KMS-11 (cell line): ENCODE measurements around the gene PTGS1.
"Not testable (repeated sequence)": the region's sequence is repeated elsewhere in the genome, so short reads cannot be mapped to it uniquely, and the experiment has no call there.

Experiments
- H2AFZ ChIP-seq: fragments of 200-600 bp; sonication (generic); 2 replicates; pipeline ENCODE4 v1.6.1; 2016; ENCODE audit warnings: antibody characterized with exemption, mixed run types, low read depth
- H3K27ac ChIP-seq: fragments of 200-600 bp; sonication (generic); 2 replicates; pipeline ENCODE4 v1.6.1; 2016; ENCODE audit warnings: mild to moderate bottlenecking, mixed run types
- H3K27me3 ChIP-seq: fragments of 200-600 bp; sonication (generic); 2 replicates; pipeline ENCODE4 v1.6.1; 2017; ENCODE audit warnings: mild to moderate bottlenecking, low read depth, mixed run types, moderate library complexity; ENCODE audit not compliant: insufficient read depth
- H3K36me3 ChIP-seq: fragments of 200-600 bp; sonication (generic); 2 replicates; pipeline ENCODE4 v1.6.1; 2017; ENCODE audit warnings: mild to moderate bottlenecking, mixed run types; ENCODE audit not compliant: insufficient read depth
- H3K4me1 ChIP-seq: fragments of 200-600 bp; sonication (generic); 2 replicates; pipeline ENCODE4 v1.6.1; 2016; ENCODE audit warnings: mild to moderate bottlenecking, low read depth, mixed run types; ENCODE audit not compliant: poor library complexity, severe bottlenecking
- H3K4me2 ChIP-seq: fragments of 200-600 bp; sonication (generic); 2 replicates; pipeline ENCODE4 v1.7.0; 2016; ENCODE audit warnings: mild to moderate bottlenecking, mixed run types
- H3K4me3 ChIP-seq: fragments of 200-600 bp; sonication (generic); IDR thresholded peaks from 2 replicates; pipeline ENCODE4 v1.6.1; 2017; ENCODE audit warnings: low read depth, low read length, mixed read lengths; ENCODE audit not compliant: insufficient read depth
- H3K79me2 ChIP-seq: fragments of 200-600 bp; sonication (generic); 2 replicates; pipeline ENCODE4 v1.6.1; 2016; ENCODE audit warnings: low read depth, mixed run types; ENCODE audit not compliant: insufficient read depth
- H3K9ac ChIP-seq: fragments of 200-600 bp; sonication (generic); 2 replicates; pipeline ENCODE4 v1.6.1; 2016; ENCODE audit warnings: mild to moderate bottlenecking, mixed run types
- H4K20me1 ChIP-seq: fragments of 200-600 bp; sonication (generic); 2 replicates; pipeline ENCODE4 v1.6.1; 2016; ENCODE audit warnings: mild to moderate bottlenecking, mixed run types; ENCODE audit not compliant: insufficient read depth
- TF ChIP-seq, protein P1 (sequence below): fragments of 200-600 bp; sonication (generic); conservative IDR thresholded peaks from 2 replicates; pipeline ENCODE4 v1.6.1; 2017; ENCODE audit warnings: low read depth, mild to moderate bottlenecking, antibody characterized with exemption, low read length, moderate library complexity, mixed read lengths

The PTGS1 gene

DNA sequence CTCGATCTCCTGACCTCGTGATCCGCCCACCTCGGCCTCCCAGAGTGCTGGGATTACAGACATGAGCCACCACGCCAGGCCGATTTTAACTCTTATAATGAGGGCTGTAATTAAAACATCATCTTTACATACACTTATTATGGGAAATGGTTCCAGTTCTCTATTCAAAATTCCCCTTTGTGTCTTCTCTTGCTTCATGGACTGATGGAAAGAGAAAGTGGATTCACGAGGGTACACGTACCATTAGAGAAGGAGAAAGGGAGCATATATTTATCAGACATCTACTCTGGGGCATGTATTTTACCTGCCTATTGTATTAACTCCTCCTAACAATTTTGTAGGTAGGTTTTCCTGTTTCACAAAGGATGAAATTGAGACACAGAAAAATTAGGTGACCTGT lies 31.1 kb downstream of the PTGS1 start:
- Histone ChIP-seq H4K20me1 (no peaks in the 10 kb centered on the region), H3K79me2 (no peaks in the 10 kb centered on the region), H3K4me3 (no peak overlapping the region), H3K4me1 (no peaks in the 10 kb centered on the region), H2AFZ (no peak overlapping the region), H3K27me3 (no peaks in the 10 kb centered on the region), H3K9ac (no peak overlapping the region), H3K36me3 (no peaks in the 10 kb centered on the region), H3K27ac (no peak overlapping the region), H3K4me2 (no peak overlapping the region)
- TF ChIP-seq, protein P1, sequence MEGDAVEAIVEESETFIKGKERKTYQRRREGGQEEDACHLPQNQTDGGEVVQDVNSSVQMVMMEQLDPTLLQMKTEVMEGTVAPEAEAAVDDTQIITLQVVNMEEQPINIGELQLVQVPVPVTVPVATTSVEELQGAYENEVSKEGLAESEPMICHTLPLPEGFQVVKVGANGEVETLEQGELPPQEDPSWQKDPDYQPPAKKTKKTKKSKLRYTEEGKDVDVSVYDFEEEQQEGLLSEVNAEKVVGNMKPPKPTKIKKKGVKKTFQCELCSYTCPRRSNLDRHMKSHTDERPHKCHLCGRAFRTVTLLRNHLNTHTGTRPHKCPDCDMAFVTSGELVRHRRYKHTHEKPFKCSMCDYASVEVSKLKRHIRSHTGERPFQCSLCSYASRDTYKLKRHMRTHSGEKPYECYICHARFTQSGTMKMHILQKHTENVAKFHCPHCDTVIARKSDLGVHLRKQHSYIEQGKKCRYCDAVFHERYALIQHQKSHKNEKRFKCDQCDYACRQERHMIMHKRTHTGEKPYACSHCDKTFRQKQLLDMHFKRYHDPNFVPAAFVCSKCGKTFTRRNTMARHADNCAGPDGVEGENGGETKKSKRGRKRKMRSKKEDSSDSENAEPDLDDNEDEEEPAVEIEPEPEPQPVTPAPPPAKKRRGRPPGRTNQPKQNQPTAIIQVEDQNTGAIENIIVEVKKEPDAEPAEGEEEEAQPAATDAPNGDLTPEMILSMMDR, result no peak

DNA sequence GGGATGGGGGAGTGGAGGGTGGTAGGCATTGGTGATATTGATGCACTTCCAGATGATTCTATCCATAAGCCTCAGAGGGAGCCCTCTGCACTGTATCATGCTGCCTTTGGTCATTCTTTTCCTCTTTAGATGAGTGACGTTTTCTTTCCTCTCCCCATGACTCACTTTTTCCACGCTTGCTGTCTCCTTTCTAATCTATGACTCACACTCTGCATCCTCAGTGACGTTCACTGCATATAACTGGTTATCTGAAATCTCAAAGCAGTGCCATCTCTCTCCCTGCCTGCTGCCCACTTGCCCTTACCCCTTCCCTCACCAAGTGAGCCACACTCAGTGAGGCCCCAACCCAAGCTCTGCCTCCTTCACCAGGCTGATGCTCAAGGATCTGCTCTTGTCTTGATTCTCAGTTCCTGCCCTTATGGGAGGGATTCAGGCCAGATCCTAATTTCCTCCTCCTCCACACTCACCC lies 31.6 kb downstream of the PTGS1 start:
- Histone ChIP-seq H3K4me3 (no peak overlapping the region), H3K79me2 (no peaks in the 10 kb centered on the region), H4K20me1 (no peaks in the 10 kb centered on the region), H3K9ac (no peak overlapping the region), H2AFZ (no peak overlapping the region), H3K27ac (no peak overlapping the region), H3K27me3 (no peaks in the 10 kb centered on the region), H3K4me1 (no peaks in the 10 kb centered on the region), H3K4me2 (no peak overlapping the region), H3K36me3 (no peaks in the 10 kb centered on the region)
- TF ChIP-seq, protein P1, result no peak

DNA sequence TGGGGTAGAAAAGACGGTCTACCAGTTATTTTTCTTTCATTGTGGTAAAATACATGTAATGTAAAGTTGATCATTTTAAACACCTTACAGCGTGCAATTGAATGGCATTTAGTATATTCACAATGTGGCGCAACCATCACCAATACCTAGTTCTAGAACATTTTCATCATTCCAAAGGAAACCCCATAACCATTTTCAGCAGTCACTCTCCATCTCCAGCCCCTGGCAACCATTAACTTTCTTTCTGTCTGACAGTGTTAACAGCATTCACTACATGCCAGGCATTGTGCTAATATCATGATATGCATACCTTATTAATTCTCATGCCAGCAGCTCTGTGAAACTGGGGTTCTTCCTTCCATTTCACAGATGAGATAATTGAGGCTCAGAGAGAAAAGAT lies 32.0 kb downstream of the PTGS1 start:
- Histone ChIP-seq H3K4me1 (no peaks in the 10 kb centered on the region), H3K4me3 (no peak overlapping the region), H3K9ac (no peak overlapping the region), H3K27ac (no peak overlapping the region), H2AFZ (no peak overlapping the region), H3K79me2 (no peaks in the 10 kb centered on the region), H3K4me2 (no peak overlapping the region), H3K36me3 (no peaks in the 10 kb centered on the region), H3K27me3 (no peaks in the 10 kb centered on the region), H4K20me1 (no peaks in the 10 kb centered on the region)
- TF ChIP-seq, protein P1, result no peak

DNA sequence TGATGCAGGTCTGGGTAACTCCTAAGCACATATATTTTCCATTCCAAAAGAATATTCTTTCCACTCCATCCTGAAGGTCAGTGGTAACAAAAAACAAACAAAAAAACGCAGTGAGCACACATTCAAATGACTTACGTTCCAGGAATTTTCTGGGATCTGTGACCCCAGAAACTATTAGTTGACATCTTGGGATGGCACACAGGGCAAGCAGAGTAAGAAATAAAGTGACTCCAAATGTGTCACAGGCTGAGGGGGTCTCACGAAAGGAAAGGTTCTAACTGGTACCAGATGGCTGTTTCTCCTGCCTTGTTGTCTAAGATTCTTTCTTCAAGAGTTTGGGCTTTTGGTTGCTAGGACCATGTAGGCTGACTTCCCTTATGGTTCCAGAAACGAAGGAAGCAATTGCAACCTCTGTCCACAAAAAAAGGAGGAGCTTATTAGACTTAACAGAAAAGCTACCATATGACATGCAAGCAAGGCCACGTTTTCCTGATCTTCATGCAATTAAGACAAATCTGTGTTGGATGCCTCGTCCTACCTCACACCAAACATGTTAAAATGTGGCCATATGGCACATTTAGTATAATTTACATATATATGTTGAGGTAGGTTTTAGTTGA lies 32.7 kb downstream of the PTGS1 start:
- Histone ChIP-seq H3K79me2 (no peaks in the 10 kb centered on the region), H3K27me3 (no peaks in the 10 kb centered on the region), H3K36me3 (no peaks in the 10 kb centered on the region), H3K4me3 (no peak overlapping the region), H3K9ac (no peak overlapping the region), H3K27ac (no peak overlapping the region), H4K20me1 (no peaks in the 10 kb centered on the region), H3K4me1 (no peaks in the 10 kb centered on the region), H3K4me2 (no peak overlapping the region), H2AFZ (no peak overlapping the region)
- TF ChIP-seq, protein P1, result no peak

DNA sequence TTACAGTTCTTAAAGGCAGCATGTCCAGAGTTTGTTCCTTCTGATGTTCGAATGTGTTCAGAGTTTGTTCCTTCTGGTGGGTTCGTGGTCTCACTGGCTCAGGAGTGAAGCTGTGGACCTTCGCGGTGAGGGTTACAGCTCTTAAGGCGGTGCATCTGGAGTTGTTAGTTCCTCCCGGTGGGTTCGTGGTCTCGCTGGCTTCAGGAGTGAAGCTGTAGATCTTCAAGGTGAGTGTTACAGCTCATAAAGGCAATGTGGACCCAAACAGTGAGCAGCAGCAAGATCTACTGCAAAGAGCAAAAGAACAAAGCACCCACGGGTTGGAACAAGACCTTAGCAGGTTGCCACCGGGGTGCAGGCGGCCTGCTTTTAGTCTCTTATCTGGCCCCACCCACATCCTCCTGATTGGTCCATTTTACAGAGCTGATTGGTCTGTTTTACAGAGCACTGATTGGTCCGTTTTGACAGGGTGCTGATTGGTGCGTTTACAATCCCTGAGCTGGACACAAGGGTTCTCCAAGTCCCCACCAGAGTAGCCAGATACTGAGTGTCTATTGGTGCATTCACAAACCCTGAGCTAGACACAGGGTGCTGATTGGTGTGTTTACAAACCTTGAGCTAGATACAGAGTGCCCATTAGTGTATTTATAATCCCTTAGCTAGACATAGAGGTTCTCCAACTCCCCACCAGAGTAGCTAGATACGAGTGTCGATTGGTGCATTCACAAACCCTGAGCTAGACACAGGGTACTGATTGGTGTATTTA lies 34.7 kb downstream of the PTGS1 start:
- not testable (repeated sequence) for H3K79me2 ChIP-seq, H3K4me2 ChIP-seq, H3K4me1 ChIP-seq, H3K9ac ChIP-seq, H3K4me3 ChIP-seq, H3K36me3 ChIP-seq, H4K20me1 ChIP-seq, H2AFZ ChIP-seq, H3K27ac ChIP-seq, H3K27me3 ChIP-seq
